ENCODE data around the gene ASTE1.

DNA sequence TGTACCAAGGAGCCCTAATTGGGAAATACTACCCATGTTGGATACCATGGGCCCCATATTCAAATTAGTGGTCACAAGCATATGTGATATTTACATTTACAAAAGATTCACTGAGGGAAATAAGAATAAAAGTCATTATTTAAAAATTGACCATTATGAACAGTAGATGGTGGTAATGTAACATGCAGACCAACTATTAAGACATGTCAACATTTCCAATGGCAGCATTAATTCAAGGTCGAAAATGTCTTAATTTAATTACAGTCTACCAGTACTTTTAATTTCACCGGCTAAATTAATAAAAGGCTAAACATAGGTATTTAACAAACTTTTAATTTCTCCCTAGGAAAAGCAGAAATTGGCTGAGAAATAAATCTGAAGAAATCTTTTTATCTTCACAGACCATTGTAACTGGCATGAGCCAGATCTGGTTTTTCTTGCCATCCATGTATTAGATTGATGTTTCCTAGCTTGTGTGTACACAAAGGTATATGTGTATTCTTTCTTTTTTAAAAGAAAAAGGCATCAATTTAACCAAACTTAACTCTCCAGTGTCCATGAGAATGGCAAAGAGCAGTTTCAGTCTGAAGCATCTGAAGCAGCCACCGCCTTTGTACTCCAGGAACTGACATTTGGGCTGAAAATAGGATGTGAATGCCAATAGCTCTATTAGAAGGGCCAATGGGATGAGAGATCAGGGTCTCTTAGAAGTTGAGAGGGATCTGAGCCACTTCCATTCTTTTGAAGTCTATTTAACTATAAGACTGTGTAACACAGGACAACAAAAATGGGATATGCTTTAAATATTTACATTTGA, 26.6 kb upstream of the ASTE1 start:
- TF ChIP-seq CTCF (IDR thresholded peaks at IDR 0.05; ENCODE audit: low read depth, low read length) (no peak), POLR2A (IDR thresholded peaks at IDR 0.05; ENCODE audit: extremely low read depth, insufficient read length) (no peak)
